IPS-NIHi11 (cell line): Measurements from ENCODE around the gene PPCDC.

Experiments used
- DNase-seq: peaks from one replicate; pipeline ENCODE4 v3.0.0; 2012; ENCODE audit warnings: mixed read lengths, low spot score

Gene PPCDC

GRCh38 chr15:75016431-75016830 lies 7.0 kb upstream of the PPCDC start:
- DNase-seq = no peak

GRCh38 chr15:75019916-75020315 lies 3.5 kb upstream of the PPCDC start:
- no peak for DNase-seq

- DNase-seq = no peak
Measured at GRCh38 chr15:75021341-75021740, 2.0 kb upstream of the PPCDC start.

GRCh38 chr15:75022783-75023180 lies 608 bp upstream of the PPCDC start:
- DNase-seq = no peak

- peak; percentile 41 for DNase-seq
Measured at GRCh38 chr15:75023872-75024636, 664 bp downstream of the PPCDC start.

GRCh38 chr15:75025107-75025506 lies 1.7 kb downstream of the PPCDC start:
- DNase-seq = no peak

- no peak for DNase-seq
Measured at GRCh38 chr15:75025548-75026260, 2.3 kb downstream of the PPCDC start.

- DNase-seq = no peak
Measured at GRCh38 chr15:75027551-75027950, 4.2 kb downstream of the PPCDC start.

- no peak for DNase-seq
Measured at GRCh38 chr15:75028991-75029377, 5.6 kb downstream of the PPCDC start.

- DNase-seq = peak; percentile 84
Measured at GRCh38 chr15:75029378-75030022, 6.1 kb downstream of the PPCDC start.

GRCh38 chr15:75030023-75030413 lies 6.6 kb downstream of the PPCDC start:
- no peak for DNase-seq

- no peak for DNase-seq
Measured at GRCh38 chr15:75030424-75030823, 7.0 kb downstream of the PPCDC start.

GRCh38 chr15:75031848-75032247 lies 8.5 kb downstream of the PPCDC start:
- no peak for DNase-seq

- DNase-seq = no peak
Measured at GRCh38 chr15:75032395-75032794, 9.0 kb downstream of the PPCDC start.

- DNase-seq = no peak
Measured at GRCh38 chr15:75033809-75034208, 10.4 kb downstream of the PPCDC start.

- DNase-seq = no peak
Measured at GRCh38 chr15:75034615-75035014, 11.2 kb downstream of the PPCDC start.

- DNase-seq = peak; percentile 83
Measured at GRCh38 chr15:75036212-75036616, 12.8 kb downstream of the PPCDC start.

GRCh38 chr15:75037685-75038084 lies 14.3 kb downstream of the PPCDC start:
- no peak for DNase-seq

GRCh38 chr15:75038231-75038630 lies 14.8 kb downstream of the PPCDC start:
- no peak for DNase-seq

GRCh38 chr15:75042730-75043508 lies 19.5 kb downstream of the PPCDC start:
- DNase-seq = peak; percentile 60

- DNase-seq = no peak
Measured at GRCh38 chr15:75043509-75044257, 20.3 kb downstream of the PPCDC start.
